ENCODE measurements around the gene RPL36.
"Not testable (repeated sequence)": the region's sequence is repeated elsewhere in the genome, so short reads cannot be mapped to it uniquely, and the experiment has no call there.

RPL36 gene

DNA sequence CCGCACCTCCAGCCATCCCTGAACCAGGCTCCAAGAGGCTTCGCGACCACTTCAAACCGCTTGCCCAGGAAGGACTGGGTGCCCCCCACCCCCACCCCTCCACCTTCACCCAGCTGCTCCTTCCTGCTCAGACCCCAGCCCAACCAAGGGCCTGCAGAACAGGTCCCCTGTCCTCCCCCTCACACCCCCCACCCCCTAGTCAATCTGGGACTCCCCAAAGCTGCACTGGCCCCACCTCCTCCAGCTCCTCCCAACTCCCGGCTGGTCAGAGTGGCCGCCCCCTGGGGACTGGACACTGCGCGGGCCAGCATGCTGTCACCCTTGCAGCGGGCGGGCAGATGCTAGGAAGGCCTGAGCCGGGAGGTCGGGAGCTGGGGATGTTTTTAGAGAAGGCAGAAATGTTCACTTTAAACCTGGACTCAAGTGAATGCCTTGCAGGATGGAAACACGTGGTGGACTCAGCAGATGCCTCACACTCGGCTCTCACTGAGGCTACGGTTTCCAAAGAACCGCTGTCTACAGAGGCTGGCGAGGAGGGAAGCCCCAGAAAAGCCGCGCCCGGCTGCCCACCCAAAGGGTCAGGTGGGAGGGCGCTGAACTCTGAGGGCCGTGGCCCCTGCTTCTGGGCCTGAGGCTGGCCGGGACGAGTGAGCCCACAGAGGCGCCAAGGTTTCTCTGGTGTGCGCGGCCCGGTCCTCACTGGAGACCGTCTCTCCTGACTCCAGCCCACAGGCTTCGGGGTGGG lies 8.0 kb downstream of the RPL36 start:
- no peak overlapping the region for H3K4me3 ChIP-seq (ENCODE audit: low read depth, low read length)
- DNase-seq (ENCODE audit: low read depth, low spot score): no peak
- in situ Hi-C loops (cut with HindIII; ENCODE audit: low sequenced_read_pairs): no loop called here
- TF ChIP-seq, protein P1, sequence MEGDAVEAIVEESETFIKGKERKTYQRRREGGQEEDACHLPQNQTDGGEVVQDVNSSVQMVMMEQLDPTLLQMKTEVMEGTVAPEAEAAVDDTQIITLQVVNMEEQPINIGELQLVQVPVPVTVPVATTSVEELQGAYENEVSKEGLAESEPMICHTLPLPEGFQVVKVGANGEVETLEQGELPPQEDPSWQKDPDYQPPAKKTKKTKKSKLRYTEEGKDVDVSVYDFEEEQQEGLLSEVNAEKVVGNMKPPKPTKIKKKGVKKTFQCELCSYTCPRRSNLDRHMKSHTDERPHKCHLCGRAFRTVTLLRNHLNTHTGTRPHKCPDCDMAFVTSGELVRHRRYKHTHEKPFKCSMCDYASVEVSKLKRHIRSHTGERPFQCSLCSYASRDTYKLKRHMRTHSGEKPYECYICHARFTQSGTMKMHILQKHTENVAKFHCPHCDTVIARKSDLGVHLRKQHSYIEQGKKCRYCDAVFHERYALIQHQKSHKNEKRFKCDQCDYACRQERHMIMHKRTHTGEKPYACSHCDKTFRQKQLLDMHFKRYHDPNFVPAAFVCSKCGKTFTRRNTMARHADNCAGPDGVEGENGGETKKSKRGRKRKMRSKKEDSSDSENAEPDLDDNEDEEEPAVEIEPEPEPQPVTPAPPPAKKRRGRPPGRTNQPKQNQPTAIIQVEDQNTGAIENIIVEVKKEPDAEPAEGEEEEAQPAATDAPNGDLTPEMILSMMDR (IDR thresholded peaks at IDR 0.05; ENCODE audit: low read depth, low read length): no peak

DNA sequence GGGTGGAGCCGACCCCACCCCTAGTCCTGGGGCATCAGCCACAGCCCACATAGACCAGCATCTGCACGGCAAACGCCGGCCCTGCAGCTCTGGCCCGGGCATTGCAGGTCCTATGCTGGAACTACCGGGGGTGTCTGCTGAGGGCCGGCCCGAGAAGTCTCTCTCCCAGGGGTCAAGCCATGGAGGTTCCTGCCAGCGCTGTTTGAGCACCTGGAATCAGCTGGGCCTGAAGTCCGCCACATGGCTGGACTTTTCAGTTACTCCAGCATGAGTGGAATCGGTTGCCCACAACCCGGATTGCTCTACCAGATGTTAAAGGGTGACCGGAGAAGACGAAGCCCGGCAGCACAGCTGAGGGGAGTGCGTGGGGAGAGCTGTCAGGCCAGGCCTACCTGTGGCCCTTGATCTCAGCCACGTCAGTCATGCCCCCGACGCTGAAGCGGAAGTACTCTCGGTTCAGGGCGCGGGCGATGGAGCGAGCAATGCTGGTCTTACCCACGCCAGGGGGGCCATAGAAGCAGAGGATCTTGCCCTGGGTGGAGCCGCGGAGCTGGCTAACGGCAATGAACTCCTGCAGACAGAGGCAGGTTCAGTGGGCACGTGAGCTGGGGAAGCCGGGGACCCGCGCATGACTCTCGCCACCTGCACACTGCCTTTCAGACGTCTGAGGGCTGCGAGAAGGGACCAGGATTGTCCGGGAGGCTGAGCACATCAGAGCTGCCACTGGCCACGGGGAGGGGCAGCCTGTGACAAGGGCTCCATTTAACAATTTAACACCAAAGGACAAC lies 8.7 kb downstream of the RPL36 start:
- no peak for DNase-seq (ENCODE audit: low read depth, low spot score)
- H3K4me3 ChIP-seq (ENCODE audit: low read depth, low read length): no peak overlapping the region
- in situ Hi-C loops (cut with HindIII; ENCODE audit: low sequenced_read_pairs): no loop called here
- TF ChIP-seq, protein P1 (IDR thresholded peaks at IDR 0.05; ENCODE audit: low read depth, low read length): no peak

DNA sequence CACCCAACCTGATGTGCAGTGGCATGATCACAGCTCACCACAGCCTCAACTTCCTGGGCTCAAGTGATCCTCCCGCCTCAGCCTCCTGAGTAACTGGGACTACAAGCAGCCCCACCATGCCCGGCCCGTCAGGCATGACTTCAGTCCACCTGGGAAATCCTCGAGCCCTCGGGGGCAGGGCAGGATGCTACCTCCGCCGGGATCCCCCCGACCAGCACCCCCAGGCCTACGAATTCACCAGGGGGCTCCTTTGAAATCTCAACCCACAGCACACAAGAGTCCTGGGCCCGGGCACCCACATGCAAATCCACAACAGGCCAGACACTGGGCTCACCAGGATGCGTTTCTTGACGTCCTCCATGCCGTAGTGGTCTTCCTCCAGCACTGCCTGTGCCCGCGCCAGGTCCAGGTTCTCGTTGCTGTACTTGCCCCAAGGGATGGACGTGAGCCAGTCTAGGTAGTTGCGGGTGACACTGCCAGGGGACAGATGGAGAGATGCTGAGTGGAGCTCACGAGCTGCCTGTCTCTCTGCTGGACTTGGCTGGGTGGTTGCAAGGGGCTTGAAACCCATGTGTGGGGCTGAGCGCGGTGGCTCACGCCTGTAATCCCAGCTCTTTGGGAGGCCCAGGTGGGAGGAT lies 10.5 kb downstream of the RPL36 start:
- H3K4me3 ChIP-seq (ENCODE audit: low read depth, low read length): no peak overlapping the region
- in situ Hi-C loops (cut with HindIII; ENCODE audit: low sequenced_read_pairs): no loop called here
- DNase-seq (ENCODE audit: low read depth, low spot score): no peak
- TF ChIP-seq, protein P1 (IDR thresholded peaks at IDR 0.05; ENCODE audit: low read depth, low read length): no peak

DNA sequence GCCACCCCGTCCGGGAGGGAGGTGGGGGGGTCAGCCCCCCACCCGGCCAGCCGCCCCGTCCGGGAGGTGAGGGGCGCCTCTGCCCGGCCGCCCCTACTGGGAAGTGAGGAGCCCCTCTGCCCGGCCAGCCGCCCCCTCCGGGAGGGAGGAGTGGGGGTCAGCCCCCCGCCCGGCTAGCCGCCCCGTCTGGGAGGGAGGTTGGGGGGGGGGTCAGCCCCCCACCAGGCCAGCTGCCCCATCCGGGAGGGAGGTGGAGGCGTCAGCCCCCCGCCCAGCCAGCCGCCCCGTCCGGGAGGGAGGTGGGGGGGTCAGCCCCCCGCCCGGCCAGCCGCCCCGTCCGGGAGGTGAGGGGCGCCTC lies 11.9 kb downstream of the RPL36 start:
- H3K4me3 ChIP-seq (ENCODE audit: low read depth, low read length); DNase-seq (ENCODE audit: low read depth, low spot score); in situ Hi-C loops (cut with HindIII; ENCODE audit: low sequenced_read_pairs): not testable (repeated sequence)

DNA sequence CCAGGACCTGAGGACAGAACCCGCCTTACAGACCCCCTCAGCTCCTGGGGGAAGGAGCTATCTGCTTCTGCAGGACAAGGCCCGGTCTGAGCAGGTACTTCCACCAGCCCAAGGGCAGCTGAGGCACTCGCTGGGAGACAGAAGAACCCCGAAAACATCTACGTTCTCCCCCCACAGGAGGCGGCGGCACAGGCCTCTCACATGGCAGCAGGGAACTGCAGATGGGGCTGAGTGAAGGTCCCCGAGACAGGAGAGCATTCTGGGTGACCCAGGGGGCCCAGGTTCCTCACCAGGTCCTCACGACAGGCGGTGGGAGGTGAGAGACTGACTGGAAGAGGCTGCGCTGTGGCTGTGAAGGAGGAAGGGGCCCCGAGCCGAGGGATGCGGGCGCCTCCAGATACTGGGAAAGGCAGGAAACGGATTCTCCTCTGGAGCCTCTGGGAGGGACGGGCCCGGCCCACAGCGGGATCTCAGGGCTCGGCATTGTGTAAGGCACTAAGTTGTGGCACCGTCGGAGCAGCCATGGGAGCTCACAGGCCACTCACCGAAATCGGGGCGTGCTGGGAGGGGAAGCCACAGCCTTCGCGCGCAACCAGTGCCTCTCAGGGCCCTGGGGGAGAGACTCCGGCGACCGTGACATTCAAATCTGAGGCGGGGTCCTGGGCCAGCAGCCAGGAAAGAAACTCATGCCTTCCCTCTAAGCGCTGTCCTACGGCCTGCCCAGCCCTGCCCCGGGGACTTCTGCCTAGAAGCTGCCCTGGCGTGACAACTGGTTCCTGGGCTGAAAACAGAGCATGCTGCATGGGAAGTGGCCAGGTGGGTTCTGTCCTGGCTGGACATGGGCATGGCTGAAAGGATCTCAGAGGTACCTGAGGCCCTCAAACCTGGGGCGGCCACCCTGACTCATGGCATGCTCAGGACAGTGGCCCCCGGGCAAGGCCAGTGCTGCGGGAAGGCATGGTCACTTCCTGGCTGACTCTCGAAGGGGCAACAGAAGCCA lies 14.0 kb downstream of the RPL36 start:
- DNase-seq (ENCODE audit: low read depth, low spot score): no peak
- TF ChIP-seq, protein P1 (IDR thresholded peaks at IDR 0.05; ENCODE audit: low read depth, low read length): no peak
- H3K4me3 ChIP-seq (ENCODE audit: low read depth, low read length): no peak overlapping the region
- in situ Hi-C loops (cut with HindIII; ENCODE audit: low sequenced_read_pairs): no loop called here

DNA sequence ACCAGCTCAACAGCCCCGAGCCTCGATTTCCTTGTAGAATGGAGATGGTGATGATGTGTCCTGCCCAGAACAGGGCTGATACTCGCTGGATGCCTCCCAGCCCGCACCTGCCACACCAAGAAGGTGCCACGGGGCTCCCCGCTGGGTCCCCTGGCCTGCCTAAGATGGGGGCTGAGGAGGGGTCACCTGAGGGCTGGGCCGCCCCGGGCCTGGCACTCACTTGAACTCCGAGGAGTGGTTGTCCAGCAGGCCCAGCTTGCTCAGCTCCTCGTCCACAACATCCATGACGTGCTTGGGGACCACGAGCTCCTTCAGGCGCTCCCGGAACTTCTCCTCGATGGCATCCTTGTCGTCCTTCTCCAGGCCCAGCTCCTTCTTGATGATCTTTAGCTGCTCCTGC lies 15.5 kb downstream of the RPL36 start:
- in situ Hi-C loops (cut with HindIII; ENCODE audit: low sequenced_read_pairs): no loop called here
- no peak for DNase-seq (ENCODE audit: low read depth, low spot score)
- H3K4me3 ChIP-seq (ENCODE audit: low read depth, low read length): no peak overlapping the region
- TF ChIP-seq, protein P1 (IDR thresholded peaks at IDR 0.05; ENCODE audit: low read depth, low read length): no peak
